ENCODE measurements around the gene PRKN. TPM values are rescaled to one million over a fixed set of nuclear protein-coding genes. Genes with fewer than 3 reads are reported as not detected.

The PRKN gene
- total RNA-seq, 1 donor from 2014 or later, result 2.6 TPM

- no peak overlapping the region for H3K4me3 ChIP-seq
- no peak for DNase-seq (ENCODE audit: low spot score in 2 of 2)
- TF ChIP-seq CTCF (IDR thresholded peaks at IDR 0.05), result no peak
- H3K4me1 ChIP-seq, result no peaks in the 10 kb centered on the region
- no peak overlapping the region for H3K27ac ChIP-seq
- H3K36me3 ChIP-seq, result no peaks in the 10 kb centered on the region
- H3K27me3 ChIP-seq, result no peaks in the 10 kb centered on the region
- intact Hi-C loops (cut with DNase I), result no loop called here
- H3K9me3 ChIP-seq, result no peaks in the 10 kb centered on the region
Measured at GRCh38 chr6:162591517-162591916, 136.0 kb downstream of the PRKN start.

GRCh38 chr6:162581988-162582780, 145.4 kb downstream of the PRKN start:
- no peaks in the 10 kb centered on the region for H3K9me3 ChIP-seq
- H3K27me3 ChIP-seq, result no peaks in the 10 kb centered on the region
- no peak overlapping the region for H3K27ac ChIP-seq
- H3K36me3 ChIP-seq, result no peaks in the 10 kb centered on the region
- no peaks in the 10 kb centered on the region for H3K4me1 ChIP-seq
- no peak for TF ChIP-seq CTCF (IDR thresholded peaks at IDR 0.05)
- intact Hi-C loops (cut with DNase I), result no loop called here
- H3K4me3 ChIP-seq, result no peak overlapping the region
- DNase-seq (ENCODE audit: low spot score in 2 of 2), result no peak

- Histone ChIP-seq H3K9me3 (no peaks in the 10 kb centered on the region), H3K27ac (no peak overlapping the region), H3K4me3 (no peak overlapping the region), H3K4me1 (no peaks in the 10 kb centered on the region), H3K36me3 (no peaks in the 10 kb centered on the region), H3K27me3 (no peaks in the 10 kb centered on the region)
- TF ChIP-seq CTCF (IDR thresholded peaks at IDR 0.05), result no peak
- intact Hi-C loops (cut with DNase I), result no loop called here
- DNase-seq (ENCODE audit: low spot score in 2 of 2), result no peak
Measured at GRCh38 chr6:162580619-162581018, 146.9 kb downstream of the PRKN start.

GRCh38 chr6:162576016-162576415, 151.6 kb downstream of the PRKN start:
- Histone ChIP-seq H3K9me3 (no peaks in the 10 kb centered on the region), H3K4me1 (no peaks in the 10 kb centered on the region), H3K27ac (no peak overlapping the region), H3K4me3 (no peak overlapping the region), H3K36me3 (no peaks in the 10 kb centered on the region), H3K27me3 (no peaks in the 10 kb centered on the region)
- DNase-seq (ENCODE audit: low spot score in 2 of 2), result no peak
- intact Hi-C loops (cut with DNase I), result no loop called here
- no peak for TF ChIP-seq CTCF (IDR thresholded peaks at IDR 0.05)

GRCh38 chr6:162572240-162572639, 155.3 kb downstream of the PRKN start:
- H3K27ac ChIP-seq, result no peak overlapping the region
- no peak overlapping the region for H3K4me3 ChIP-seq
- no peaks in the 10 kb centered on the region for H3K27me3 ChIP-seq
- DNase-seq (ENCODE audit: low spot score in 2 of 2), result no peak
- peaks cover 0 to 8% of the 10 kb centered on the region in 2 donors for H3K36me3 ChIP-seq
- peaks cover 0 to 7% of the 10 kb centered on the region in 2 donors for H3K9me3 ChIP-seq
- intact Hi-C loops (cut with DNase I), result no loop called here
- H3K4me1 ChIP-seq, result no peaks in the 10 kb centered on the region
- TF ChIP-seq CTCF (IDR thresholded peaks at IDR 0.05), result no peak
